Measurements from ENCODE around the gene ATXN10. TPM values are rescaled to one million over a fixed set of nuclear protein-coding genes. Genes with fewer than 3 reads are reported as not detected.

Gene ATXN10
- total RNA-seq, 4 donors from 2014 or later, result 110 to 145 (median 134) TPM

DNA sequence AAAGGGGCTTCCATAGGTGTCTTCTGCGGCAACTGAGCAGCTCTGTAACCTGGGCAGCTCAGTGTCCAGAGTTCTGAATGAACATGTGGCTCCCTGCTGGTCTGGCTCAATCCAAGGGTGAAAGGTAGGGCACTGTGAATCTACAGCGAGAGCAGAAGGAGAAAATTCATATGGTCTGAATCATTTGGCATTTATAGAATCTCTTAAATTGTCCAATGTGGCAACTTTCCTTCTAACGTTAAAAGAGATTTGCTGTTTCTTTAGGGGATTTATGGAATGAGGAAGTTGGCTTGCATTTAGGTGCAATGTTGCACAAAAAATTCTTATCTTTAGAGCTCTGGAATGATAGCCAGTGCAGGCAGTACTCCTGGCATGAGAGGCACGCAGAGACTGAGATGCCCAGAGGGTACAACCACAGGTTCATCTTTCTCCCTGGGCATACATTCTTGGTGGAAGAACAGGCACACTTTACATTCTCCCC, 17.0 kb downstream of the ATXN10 start:
- intact Hi-C loops (cut with DNase I), result no loop called here
- WGBS, 2 donors, result 49 to 56% methylated on average over 4 of the region's 4 CpGs
- Histone ChIP-seq H3K27ac (peak overlapping the region in 1 of 3 donors; percentile 59), H3K36me3 (peaks cover 0 to 7% of the 10 kb centered on the region in 2 donors), H3K27me3 (no peaks in the 10 kb centered on the region), H3K4me3 (replicated peaks in 1 of 3) (no peak overlapping the region), H3K4me1 (peaks cover 37 to 43% of the 10 kb centered on the region in 2 donors), H3K9me3 (no peaks in the 10 kb centered on the region)
- TF ChIP-seq, protein P1, sequence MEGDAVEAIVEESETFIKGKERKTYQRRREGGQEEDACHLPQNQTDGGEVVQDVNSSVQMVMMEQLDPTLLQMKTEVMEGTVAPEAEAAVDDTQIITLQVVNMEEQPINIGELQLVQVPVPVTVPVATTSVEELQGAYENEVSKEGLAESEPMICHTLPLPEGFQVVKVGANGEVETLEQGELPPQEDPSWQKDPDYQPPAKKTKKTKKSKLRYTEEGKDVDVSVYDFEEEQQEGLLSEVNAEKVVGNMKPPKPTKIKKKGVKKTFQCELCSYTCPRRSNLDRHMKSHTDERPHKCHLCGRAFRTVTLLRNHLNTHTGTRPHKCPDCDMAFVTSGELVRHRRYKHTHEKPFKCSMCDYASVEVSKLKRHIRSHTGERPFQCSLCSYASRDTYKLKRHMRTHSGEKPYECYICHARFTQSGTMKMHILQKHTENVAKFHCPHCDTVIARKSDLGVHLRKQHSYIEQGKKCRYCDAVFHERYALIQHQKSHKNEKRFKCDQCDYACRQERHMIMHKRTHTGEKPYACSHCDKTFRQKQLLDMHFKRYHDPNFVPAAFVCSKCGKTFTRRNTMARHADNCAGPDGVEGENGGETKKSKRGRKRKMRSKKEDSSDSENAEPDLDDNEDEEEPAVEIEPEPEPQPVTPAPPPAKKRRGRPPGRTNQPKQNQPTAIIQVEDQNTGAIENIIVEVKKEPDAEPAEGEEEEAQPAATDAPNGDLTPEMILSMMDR (IDR thresholded peaks at IDR 0.05), result no peak
- no peak for TF ChIP-seq POLR2A (IDR thresholded peaks at IDR 0.05)
- no peak for DNase-seq

DNA sequence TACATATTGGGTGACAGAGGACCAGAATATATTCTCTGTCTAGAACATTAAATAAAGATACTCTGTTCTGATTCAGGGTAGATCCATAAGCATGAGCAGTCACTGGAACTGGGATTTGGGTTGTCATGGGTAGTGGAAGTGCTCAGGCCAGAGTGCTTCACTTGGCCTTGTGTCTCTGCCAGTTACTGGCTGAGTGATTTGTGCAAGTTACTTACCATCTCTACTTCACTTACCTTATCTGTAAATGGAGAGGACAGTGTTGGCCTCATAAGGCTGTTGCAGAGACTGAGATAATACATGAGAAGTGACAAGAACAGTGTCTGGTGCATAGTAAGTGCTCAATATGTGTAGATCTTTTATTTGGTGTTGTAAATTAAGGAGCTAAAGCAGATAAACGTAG, 17.6 kb downstream of the ATXN10 start:
- Histone ChIP-seq H3K36me3 (peaks cover 2 to 13% of the 10 kb centered on the region in 2 donors), H3K4me1 (peaks cover 33 to 37% of the 10 kb centered on the region in 2 donors), H3K27ac (no peak overlapping the region), H3K27me3 (no peaks in the 10 kb centered on the region), H3K4me3 (replicated peaks in 1 of 3) (no peak overlapping the region), H3K9me3 (no peaks in the 10 kb centered on the region)
- WGBS, 2 donors, result 94 to 98% methylated on average over 1 of the region's 1 CpG
- DNase-seq, result no peak
- no peak for TF ChIP-seq POLR2A (IDR thresholded peaks at IDR 0.05)
- TF ChIP-seq, protein P1 (IDR thresholded peaks at IDR 0.05), result no peak
- intact Hi-C loops (cut with DNase I), result no loop called here

GRCh38 chr22:45690008-45690407, 18.4 kb downstream of the ATXN10 start:
- DNase-seq, result no peak
- no peaks in the 10 kb centered on the region for H3K27me3 ChIP-seq
- H3K4me3 ChIP-seq (replicated peaks in 1 of 3), result no peak overlapping the region
- H3K27ac ChIP-seq, result no peak overlapping the region
- 97% methylated on average over 2 of the region's 2 CpGs for WGBS, 2 donors
- intact Hi-C loops (cut with DNase I), result no loop called here
- H3K4me1 ChIP-seq, result peaks cover 25 to 33% of the 10 kb centered on the region in 2 donors
- TF ChIP-seq, protein P1 (IDR thresholded peaks at IDR 0.05), result no peak
- TF ChIP-seq POLR2A (IDR thresholded peaks at IDR 0.05), result no peak
- no peaks in the 10 kb centered on the region for H3K9me3 ChIP-seq
- peaks cover 3 to 15% of the 10 kb centered on the region in 2 donors for H3K36me3 ChIP-seq

- Histone ChIP-seq H3K9me3 (no peaks in the 10 kb centered on the region), H3K4me3 (replicated peaks in 1 of 3) (no peak overlapping the region), H3K36me3 (peaks cover 3 to 26% of the 10 kb centered on the region in 2 donors), H3K4me1 (peaks cover 17 to 23% of the 10 kb centered on the region in 2 donors), H3K27me3 (no peaks in the 10 kb centered on the region), H3K27ac (no peak overlapping the region)
- intact Hi-C loops (cut with DNase I), result no loop called here
- no peak for TF ChIP-seq POLR2A (IDR thresholded peaks at IDR 0.05)
- TF ChIP-seq, protein P1 (IDR thresholded peaks at IDR 0.05), result no peak
- WGBS, 2 donors, result 74 to 76% methylated on average over 1 of the region's 1 CpG
- DNase-seq, result no peak
These were observed 20.9 kb downstream of the ATXN10 start for GRCh38 chr22:45692549-45692948.

DNA sequence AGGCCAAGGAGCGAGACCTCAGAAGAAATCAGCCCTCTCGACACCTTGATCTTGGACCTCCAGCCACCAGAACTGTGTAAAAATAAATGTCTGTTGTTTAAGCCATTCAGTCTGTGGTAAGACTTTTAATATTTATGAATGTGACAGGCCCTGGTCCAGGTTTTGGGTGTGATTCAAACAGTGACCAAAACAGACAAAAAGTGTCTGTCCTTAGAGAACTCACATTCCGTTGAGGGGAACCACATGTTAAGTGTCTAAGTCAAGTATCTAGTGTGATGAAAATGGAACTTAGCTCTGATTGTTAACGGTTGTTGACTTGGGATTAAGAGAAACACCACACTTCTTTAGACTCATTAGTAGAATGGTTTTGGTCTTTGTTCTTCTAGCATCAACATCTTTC, 22.2 kb downstream of the ATXN10 start:
- peaks cover 3 to 26% of the 10 kb centered on the region in 2 donors for H3K36me3 ChIP-seq
- no peaks in the 10 kb centered on the region for H3K27me3 ChIP-seq
- no peak overlapping the region for H3K27ac ChIP-seq
- intact Hi-C loops (cut with DNase I), result no loop called here
- peaks cover 10 to 14% of the 10 kb centered on the region in 2 donors for H3K4me1 ChIP-seq
- H3K4me3 ChIP-seq (replicated peaks in 1 of 3), result no peak overlapping the region
- no peak for TF ChIP-seq POLR2A (IDR thresholded peaks at IDR 0.05)
- TF ChIP-seq, protein P1 (IDR thresholded peaks at IDR 0.05), result no peak
- no peak for DNase-seq
- no peaks in the 10 kb centered on the region for H3K9me3 ChIP-seq
- 86 to 90% methylated on average over 4 of the region's 4 CpGs for WGBS, 2 donors
